HG03558 (cell line): ENCODE data around the gene SAMD4B.
"Not testable (repeated sequence)": the region's sequence is repeated elsewhere in the genome, so short reads cannot be mapped to it uniquely, and the experiment has no call there.

Experiments used
- ATAC-seq: cut with Tn5 transposase; IDR thresholded peaks from one replicate; pipeline ENCODE4 v1.9.1; 2021; ENCODE audit warnings: moderate number of reproducible peaks; ENCODE audit not compliant: unreplicated experiment; ENCODE audit errors: extremely low read depth

The SAMD4B gene

DNA sequence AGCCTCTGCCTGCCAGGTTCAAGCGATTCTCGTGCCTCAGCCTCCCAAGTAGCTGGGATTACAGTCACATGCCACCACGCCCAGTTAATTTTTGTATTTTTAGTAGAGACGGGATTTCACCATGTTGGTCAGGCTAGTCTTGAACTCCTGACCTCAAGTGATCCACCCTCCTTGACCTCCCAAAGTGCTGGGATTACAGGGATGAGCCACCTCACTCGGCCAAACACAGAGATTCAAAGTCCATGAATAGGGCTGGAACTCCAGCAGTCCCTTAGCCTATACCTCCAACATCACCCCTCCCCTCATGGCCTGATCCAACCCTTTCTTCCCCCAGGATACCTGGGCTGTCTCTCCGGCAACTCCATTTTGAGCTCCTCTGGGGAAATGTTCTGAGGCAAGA, 9.5 kb upstream of the SAMD4B start:
- not testable (repeated sequence) for ATAC-seq

DNA sequence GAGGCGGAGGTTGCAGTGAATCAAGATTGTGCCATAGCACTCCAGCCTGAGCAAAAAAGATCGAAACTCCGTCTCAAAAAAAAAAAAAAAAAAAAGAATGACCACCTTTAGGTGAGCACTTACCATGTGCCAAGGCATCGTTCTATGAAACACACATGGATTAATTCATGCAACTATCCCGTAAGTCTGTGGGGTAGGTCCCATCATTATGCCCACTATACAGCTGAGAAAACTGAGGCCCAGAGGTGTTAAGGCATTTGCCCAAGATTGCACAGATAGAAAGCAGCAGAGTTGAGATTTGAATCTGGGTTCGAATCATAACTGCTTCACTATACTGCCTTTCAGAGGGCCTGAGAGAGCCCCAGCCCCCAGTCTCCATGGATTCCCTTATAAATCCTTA, 8.7 kb upstream of the SAMD4B start:
- ATAC-seq: no peak

DNA sequence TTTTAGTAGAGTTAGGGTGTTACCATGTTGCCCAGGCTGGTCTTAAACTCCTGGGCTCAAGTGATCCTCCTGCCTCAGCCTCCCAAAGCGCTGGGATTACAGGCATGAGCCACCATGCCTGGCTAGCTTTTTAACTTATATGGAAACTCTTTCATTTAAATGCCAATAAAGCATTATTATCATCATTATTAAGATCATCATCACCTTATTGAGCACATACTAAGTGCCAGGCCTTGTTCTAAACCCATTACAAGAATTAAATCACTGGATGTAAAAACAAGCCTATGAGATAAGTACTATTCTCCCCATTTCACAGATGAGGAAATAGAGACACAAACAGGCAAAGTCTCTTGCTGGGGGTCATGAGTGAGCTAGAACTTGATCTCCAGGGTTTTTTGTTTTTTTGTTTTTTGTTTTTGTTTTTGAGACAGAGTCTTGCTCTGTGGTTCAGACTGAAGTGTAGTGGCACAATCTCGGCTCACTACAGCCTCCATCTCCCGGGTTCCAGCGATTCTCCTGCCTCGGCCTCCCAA, 7.7 kb upstream of the SAMD4B start:
- no peak for ATAC-seq

DNA sequence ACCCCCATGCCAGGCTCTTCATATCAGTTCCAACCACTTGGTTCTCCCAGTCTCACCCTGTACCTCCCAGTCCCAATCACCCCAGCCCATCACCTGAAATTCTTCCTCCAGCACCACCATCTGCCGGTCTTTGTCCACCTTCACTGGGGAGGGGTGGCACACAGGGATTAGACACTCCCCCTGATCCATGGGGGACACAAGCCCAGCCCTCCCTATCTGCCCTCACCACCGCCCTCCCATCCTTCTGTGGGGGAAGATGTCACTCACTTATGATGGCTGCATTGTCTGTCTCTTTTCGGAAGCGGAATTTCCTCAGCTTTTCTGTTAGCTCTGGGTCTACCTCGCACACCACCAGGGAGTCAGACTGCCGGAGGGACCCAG, 7.1 kb upstream of the SAMD4B start:
- no peak for ATAC-seq

DNA sequence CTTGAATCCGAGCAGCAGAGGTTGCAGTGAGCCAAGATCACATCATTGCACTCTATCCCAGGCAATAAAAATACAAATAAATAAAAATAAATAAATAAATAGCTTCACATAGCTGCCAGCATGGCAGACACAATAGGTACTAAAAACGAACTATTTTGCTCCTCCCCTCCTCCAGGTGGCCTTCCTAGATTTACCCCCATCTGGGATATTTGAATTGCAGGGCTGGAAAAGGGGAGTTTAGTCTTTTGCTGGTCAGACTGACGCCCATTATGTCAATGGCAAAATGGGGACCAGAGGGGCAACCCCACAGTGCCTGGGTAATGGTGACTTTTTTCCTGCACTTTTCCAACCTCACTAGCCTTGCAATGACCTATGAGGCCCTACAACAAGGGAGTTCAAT, 5.7 kb upstream of the SAMD4B start:
- ATAC-seq: no peak

DNA sequence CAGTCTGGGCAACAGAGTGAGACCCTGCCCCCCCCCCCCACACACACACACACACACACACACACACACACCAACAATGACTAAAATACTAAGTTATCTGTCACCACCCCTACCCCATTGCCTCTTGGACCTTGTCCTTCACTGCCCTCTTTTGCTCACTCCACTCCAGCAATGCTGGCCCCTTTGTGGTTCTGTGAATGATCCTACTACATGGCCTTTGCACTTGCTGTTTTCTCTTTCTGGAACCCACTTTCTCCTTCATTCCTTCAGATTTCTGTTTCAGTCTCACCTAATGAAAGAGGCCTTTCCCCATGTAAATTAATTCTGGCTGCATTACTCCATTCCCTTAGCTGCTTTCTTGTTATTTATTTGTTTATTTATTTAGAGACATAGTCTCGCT, 2.5 kb upstream of the SAMD4B start:
- ATAC-seq: no peak

DNA sequence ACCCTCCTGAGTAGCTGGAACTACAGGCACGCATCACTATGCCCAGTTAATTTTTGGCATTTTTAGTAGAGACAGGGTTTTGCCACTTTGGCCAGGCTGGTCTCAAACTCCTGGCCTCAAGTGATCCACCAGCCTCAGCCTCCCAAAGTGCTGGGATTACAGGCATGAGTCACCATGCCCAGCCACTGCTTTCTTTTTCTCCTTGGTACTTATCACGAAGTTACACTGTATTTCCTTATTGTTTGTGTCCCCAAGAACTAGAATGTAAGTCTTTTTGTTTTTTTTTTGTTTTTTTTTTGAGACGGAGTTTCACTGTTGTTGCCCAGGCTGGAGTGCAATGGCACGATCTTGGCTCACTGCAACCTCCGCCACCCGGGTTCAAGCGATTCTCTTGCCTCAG, 2.1 kb upstream of the SAMD4B start:
- not testable (repeated sequence) for ATAC-seq

DNA sequence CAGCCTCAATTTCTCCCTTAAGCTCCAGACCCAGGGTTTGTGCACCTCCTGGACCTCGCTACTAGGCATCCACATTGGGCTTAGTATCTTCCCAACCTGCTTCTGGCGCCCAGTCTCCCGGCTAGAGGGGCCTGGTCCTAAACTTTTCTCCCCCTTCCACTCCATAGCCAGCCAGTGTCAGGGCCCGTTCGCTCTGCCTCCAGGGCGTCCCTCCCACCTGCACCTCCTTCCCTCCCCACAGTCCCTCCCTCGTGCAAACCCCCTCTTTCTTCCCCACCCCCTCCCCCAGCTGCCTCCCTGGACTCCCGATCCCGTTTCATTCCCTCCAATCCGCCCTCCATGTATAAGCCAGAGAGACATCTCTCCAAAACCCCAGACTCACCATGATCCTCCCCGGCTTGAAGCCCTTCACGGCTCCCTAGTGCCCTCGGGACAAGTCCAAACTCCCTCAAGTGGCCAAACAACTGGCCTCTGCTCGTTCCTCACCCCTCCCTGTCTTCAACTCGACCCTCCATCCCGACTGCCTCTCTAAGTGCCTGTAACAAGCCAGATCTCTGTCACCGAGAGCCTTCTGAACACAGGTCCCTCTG, 997 bp upstream of the SAMD4B start:
- ATAC-seq: no peak

DNA sequence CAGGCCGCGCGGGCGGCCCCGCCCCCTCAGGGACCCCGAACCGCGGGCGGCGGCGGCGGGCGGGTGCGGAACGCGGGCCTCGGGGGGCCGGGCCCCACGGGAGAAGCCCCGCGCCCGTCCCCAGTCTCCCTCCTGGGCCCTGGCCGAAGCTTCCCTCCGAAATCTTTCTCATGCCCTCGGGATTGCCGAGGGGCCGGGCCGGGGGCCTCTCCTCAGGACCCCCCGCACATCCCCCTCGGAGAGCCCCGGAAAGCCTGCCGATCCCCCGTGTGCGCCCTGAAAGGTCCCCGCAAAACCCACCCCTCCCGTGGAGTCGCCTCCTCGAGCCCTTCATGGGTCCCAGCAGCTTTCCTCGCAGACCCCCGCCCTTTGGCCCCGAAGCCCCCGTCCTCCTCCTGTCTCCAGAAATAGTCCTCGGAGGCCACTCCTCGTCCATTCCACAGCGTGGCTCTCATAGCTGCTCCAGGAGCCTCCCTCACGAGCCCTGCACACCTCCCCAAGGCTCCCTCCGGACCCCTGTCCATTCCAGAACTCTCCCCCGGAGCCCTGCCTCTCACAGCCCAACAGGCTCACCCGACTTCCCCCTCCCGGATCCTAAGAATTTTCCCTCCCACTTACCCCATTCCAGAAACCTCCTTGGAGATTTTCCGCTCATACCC, 555 bp downstream of the SAMD4B start:
- ATAC-seq: no peak

DNA sequence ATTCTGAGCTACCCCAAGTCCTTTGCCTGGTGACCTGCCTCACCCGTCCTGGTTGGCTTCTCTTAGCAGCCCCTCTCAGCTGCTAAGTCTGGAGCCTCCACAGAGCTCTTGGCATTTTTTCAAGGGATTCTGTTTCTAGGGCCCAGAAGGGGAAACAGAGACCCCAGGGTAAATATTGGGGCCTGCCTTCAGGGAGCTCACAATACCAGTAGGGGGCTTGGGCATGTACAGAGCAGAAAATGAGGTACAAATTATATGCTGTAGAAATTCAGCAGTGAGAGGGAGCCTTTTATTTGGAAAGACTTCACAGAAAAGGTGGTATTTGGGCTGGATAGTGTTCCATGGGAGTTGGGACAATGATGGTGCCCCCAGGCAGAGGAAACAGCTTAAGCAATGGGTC, 3.7 kb downstream of the SAMD4B start:
- no peak for ATAC-seq

DNA sequence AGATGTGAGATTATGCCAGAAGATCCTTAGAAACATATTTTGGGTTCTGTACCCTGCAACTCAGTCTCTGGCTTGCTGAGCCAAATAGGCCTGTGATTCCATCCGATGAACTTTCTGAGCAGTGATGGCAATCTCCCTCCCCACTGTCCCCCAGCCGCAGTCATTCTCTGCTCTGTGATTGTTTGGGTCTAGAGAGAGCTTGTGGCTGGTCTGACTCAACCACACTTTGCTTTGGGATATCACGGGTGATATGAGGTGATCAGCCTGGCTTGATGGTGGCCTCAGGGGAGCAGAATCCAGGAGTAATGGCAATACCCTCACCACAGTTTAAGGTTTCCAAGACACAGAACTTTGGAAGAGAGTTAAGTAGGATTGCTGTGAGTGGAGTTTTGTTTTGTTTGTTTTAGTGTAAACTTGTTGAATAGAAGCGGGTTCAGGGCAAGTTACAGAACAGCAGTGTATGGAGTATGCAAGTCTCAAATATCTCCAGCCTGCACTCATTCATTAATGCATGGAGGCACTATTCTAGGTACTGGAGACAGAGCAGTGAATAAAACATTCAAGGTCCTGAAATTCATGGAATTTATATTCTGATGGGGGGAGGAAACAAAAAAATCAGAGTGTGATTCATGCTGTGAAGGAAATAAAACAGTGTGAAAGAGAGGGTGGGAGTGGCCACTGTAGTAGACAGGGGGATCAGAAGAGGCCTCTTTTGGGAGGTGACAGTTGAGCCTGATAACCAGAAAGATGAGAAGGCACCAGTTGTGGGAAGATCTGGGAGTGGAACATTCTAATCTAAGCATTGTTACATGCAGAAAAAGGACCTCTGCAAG, 5.3 kb downstream of the SAMD4B start:
- no peak for ATAC-seq

DNA sequence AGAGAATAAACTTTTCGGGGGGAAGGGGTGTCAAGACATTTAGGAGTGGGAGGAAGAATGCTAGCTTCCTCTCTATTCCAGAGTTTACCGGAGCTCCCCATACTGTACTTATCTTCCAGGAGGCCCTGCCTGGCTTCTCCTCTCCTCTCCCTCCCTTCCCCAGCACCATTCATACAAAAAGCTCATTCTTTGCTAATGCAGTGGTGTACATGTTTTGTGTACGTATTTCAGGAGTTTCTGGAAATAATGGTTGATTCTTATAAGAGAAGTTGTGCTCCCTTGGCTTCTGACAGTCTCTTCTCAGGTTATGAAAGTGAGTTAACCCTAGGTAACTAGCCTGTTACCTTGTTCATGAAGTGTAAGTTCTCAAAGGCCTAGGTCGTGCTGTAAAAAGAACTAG, 7.1 kb downstream of the SAMD4B start:
- ATAC-seq: no peak

DNA sequence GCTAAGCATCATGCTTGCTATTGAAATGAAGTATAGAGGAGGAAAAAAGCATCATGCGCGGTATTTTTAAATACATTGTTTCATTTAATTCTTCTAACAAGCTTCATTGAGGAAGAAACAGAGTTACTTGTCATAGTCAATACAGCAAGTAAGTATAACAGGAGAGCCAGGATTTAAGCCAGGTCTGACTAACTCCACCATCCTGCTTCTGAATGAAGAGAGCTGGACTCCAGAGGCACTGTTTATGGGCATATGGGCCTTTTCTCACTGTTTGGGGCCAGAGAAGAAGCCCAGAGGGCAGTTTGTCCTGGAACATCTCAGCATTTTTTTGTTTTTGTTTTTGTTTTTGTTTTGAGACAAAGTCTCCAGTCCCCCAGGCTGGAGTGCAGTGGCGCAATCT, 7.9 kb downstream of the SAMD4B start:
- ATAC-seq: no peak

DNA sequence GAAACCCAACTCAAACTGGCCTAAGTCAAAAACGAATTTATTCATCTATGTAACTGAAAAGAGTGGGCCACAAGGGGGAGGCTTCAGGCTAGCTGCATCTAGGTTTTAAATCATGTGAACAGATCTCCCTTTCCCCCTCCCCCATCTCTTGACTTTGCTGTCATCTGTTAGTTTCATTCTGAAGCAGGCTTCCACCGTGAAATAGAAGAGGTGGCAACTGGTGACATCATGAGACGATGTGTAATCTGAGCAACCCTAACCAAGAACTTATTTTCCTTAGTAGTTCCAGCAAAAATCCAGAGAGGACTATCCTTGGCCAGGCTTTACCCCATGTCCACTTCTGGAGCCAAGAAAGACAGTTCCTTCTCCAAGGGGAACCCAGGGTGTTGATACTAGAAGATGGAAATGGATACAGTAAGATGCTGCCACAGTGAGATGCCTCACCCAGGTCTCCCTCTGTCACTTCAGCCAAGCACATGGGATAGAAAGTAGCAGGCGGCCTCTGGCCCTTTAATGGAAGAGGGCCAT, 9.4 kb downstream of the SAMD4B start:
- ATAC-seq: no peak

DNA sequence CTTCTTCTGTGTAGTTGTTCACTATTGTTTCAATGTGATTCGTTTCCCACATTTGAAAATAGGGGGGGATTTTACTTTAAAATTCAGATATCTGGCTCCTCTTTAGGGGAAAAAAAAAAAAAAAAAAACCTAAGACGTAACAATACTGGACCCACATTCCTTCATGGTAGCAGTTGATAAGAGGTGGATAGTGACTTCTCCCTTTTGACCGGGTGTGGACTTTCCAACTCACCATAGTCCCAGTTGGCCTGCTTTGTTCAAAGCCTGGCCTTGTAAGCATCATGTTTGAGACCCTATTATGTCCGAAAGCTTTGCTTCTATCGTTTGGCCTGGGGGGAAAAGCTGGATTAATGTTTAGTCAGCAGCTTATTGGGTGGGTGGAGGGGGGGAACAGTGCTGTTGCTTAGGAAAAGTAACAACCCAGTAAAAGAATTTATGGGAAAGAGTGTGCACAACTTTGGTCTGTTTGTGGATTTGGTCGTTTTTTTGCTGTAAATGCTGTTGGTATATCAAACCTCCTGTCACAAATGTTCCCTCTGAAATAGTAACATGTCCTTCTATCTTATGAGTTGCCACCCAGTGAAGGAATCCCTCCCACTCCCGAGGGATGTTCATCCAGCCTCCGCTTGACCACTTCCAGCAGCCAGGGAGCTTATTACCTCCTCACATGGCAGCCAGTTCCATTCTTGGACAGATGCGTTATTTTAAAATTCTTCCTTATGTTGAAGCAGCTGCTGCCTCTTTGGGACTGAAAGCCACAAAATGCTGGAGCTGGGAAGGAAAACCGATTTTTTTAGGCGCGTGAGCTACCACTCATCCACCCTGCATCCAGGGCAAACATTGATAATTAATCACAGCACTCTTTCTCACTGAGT, 10.4 kb downstream of the SAMD4B start:
- no peak for ATAC-seq

DNA sequence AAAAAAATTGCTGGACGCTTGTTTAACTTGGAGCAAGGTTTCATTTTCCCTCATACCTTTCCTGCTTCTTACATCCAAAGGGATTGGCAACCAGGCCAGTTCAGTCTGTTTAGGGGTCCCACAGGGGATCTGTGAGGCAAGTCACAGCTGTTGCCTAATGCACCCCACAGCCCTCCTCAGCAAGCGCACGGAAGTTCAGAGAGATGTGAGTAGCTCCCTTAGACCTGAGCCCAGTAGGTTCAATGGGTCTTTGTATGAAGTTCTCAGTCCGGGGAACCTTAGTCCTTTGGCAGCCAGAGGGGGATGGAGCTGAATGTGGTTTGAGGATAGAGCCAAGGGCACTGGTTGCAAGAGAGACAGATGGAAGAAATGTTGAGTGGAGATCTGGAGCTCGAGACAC, 13.0 kb downstream of the SAMD4B start:
- ATAC-seq: no peak

DNA sequence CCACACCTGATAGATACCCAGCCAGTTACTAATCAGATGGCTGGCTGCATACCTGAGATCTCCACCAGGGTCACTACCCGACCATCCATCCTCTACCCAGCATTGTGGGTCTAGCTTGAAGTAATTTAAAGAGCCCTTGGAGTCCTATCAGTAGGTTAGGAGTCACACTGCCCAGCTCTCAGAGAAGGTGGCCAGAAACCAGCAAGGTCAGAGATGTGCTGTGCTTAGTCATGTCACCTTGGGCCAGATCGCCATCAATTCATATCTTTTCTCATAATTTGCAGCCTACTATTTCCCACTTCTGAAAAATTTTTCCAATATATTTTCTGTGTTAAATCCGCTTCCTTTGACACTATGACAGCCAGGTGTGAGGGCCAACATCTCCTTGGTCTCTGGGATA, 13.9 kb downstream of the SAMD4B start:
- no peak for ATAC-seq

DNA sequence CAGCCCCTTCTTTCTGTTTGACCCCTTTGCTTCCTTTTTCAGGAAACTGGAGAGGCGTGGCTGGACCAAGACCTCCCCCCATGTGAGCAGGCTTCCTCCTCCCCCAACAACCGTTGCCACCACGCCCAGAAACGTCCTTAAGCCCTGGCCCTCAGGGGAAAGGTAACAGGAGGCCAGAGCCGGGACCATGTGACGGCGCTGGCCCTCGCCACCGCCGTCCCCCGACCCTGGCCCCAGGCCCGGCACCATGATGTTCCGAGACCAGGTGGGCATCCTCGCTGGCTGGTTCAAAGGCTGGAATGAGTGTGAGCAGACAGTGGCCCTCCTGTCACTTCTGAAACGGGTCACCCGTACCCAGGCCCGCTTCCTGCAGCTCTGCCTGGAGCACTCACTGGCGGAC, 14.4 kb downstream of the SAMD4B start:
- no peak for ATAC-seq

DNA sequence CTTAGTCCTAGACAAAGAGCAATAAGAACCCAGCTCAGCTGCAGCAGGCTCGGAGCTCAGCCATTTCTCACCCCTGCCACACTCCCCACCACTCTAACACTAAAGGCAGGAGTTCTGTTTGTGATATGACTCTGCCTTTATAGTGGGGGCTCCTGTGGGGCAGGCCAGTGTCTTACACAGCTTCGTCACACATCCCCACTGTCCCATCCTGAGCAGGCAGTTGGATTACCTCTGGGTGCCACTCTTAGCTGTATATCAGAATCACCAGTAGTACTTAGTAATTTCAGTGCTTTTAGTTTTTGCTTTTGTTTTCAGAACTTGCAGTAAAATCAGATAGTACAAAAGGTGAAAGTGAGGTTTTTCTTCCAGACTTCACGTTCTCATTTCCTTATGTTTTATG, 16.8 kb downstream of the SAMD4B start:
- no peak for ATAC-seq

DNA sequence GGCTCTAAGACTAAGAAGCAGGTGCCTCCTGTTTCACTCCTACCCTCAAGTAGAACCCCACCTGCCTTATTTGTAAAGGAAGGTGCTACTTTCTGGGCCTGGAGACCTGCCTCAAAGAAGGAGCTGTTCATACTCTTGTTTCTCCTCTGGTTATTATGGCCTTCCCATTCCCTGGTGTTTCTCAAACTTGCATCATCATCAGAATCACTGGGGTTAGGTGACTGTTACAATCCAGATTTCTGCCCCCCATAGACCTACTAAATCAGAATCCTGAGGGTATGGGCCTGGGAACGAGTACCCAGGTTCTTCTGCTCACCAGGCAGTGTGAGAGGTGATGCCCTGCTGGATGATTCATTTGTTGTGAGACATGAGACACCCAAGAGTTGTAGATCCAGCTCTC, 18.4 kb downstream of the SAMD4B start:
- ATAC-seq: no peak
